Testis (tissue), 2 donors: ENCODE data around the gene AP1S3.

Experiments used
- POLR2A ChIP-seq: fragments of 450-650 bp; IDR thresholded peaks from one replicate; pipeline ENCODE4 v1.6.1; 2017; ENCODE audit warnings: antibody characterized with exemption, mild to moderate bottlenecking, moderate library complexity
- TF ChIP-seq, protein P1 (sequence below), 3 experiments: fragments of 450-650 bp in 2 of 3; fragments of 200-600 bp in 1 of 3; sonication (generic) in 1 of 3; IDR thresholded peaks; one replicate each; pipeline ENCODE4 v1.5.1; 2016 to 2019; ENCODE audit warnings: antibody characterized with exemption in 3 of 3, mild to moderate bottlenecking in 2 of 3, moderate library complexity in 1 of 3

- no peak for TF ChIP-seq POLR2A
- TF ChIP-seq, protein P1, sequence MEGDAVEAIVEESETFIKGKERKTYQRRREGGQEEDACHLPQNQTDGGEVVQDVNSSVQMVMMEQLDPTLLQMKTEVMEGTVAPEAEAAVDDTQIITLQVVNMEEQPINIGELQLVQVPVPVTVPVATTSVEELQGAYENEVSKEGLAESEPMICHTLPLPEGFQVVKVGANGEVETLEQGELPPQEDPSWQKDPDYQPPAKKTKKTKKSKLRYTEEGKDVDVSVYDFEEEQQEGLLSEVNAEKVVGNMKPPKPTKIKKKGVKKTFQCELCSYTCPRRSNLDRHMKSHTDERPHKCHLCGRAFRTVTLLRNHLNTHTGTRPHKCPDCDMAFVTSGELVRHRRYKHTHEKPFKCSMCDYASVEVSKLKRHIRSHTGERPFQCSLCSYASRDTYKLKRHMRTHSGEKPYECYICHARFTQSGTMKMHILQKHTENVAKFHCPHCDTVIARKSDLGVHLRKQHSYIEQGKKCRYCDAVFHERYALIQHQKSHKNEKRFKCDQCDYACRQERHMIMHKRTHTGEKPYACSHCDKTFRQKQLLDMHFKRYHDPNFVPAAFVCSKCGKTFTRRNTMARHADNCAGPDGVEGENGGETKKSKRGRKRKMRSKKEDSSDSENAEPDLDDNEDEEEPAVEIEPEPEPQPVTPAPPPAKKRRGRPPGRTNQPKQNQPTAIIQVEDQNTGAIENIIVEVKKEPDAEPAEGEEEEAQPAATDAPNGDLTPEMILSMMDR (IDR thresholded peaks at IDR 0.05) = no peak
Observed at GRCh38 chr2:223729781-223730180, 107.6 kb downstream of the AP1S3 start.
